AG08396 (cell line): ENCODE results near the gene SEC14L5.
"Not testable (repeated sequence)": the region's sequence is repeated elsewhere in the genome, so short reads cannot be mapped to it uniquely, and the experiment has no call there.

Experiments used
- DNase-seq: peaks from one replicate; pipeline ENCODE4 v3.0.0; 2012; ENCODE audit warnings: low spot score, mixed read lengths

The SEC14L5 gene

DNA sequence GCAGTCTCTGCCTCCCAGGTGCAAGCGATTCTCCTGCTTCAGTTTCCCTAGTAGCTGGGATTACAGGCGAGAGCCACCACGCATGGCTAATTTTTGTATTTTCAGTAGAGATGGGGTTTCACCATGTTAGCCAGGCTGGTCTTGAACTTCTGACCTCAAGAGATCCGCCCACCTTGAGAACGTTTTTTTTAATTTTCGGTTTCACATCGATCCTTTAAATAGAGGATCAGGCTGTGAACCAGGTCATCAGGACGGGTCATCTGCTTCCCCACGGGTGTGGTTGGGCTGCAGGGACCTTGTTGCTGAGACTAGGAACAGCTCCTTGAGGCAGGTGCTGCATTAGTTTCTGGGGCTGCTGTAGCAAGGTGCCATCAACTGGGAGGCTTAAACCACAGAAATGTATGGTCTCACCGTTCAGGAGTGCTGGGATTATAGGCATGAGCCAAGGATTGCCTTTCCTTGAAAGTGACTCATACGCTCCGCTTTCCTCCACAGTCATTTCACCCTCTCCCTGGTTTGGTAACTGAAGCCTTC, 83.5 kb downstream of the SEC14L5 start:
- no peak for DNase-seq

GRCh38 chr16:5042574-5043171, 84.5 kb downstream of the SEC14L5 start:
- DNase-seq = no peak

- no peak for DNase-seq
Measured at GRCh38 chr16:5044011-5044540, 85.9 kb downstream of the SEC14L5 start.

DNA sequence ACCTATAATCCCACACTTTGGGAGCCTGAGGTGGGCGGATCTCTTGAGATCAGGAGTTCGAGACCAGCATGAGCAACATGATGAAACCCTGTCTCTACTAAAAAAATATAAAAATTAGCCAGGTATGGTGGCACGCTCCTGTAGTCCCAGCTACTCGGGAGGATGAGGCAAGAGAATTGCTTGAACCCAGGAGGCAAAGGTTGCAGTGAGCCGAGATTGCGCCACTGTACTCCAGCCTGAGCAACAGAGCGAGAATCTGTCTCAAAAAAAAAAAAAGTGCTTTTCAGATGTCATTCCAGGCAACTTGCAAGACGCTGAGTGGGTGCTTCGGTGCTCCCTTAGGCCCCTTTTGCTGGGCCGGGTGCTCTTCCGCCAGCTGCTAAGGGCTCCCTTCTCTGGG, 86.5 kb downstream of the SEC14L5 start:
- DNase-seq = not testable (repeated sequence)

GRCh38 chr16:5045499-5046115, 87.5 kb downstream of the SEC14L5 start:
- peak; percentile 0 for DNase-seq

GRCh38 chr16:5046914-5047313, 88.8 kb downstream of the SEC14L5 start:
- DNase-seq = no peak

DNA sequence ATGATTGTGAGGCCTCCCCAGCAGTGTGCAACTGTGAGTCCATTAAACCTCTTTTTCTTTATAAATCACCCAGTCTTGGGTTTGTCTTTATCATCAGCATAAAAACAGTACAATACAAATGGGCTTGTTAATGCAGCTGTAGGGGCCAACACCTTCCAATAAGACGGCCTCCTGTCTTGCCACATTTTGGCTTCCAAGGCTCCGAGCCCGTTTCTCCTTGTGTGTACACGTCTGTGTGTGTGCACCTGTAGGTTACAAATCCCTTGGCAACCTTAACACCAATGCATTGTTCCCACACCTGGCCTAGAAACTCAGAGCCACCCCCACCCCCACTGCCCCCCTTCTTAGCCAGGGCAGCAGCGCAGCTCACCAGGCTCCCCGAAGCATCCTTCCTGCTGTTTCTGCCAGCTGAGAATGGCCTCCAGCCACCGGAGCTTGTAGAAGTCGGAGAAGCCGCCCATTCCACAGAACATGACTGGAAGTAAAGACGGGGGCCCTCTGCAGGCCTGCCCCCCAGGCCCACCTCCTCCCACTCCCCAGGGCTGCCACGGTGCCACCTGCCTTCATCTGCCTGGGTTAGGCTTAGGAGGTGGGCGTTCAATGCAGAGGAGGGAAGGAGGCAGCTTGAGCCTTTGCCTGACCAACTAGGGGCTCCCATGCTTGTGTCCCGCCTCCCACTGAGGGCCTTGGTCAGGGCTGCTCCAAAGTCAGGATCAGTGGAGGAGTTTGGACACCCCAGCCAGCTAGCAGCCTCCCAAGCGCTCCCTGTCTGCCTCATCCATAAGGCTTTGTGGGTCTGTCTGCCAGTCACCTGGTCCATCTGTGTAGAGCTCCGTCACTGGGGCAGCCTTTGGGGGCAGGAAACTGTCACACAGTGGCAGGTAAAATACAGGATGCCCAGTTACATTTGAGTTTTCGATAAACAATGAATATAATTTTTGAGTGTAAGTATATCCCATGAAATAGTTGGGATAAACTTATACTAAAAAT, 97.0 kb downstream of the SEC14L5 start:
- DNase-seq = peak; percentile 1

DNA sequence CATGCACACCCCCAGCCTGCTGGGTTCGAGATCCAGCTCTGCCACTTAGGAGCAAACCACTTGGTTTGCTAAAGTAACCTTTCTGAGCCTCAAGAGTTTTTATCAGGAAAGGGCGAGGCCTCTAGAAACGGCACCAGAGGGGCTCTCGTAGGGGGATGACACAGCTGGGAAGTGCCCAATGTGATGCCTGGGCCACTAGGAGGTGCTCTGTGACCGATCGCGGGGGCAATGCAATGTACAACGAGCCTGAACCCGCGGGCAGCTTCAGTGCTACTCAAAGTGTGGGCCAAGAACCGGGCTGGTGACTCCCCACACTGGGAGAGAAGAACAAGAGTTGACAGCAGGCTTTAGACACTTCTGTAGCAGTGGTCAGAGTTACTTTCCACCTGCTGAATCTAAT, 98.2 kb downstream of the SEC14L5 start:
- peak; percentile 46 for DNase-seq

GRCh38 chr16:5058476-5058875, 100.3 kb downstream of the SEC14L5 start:
- DNase-seq = peak; percentile 22

DNA sequence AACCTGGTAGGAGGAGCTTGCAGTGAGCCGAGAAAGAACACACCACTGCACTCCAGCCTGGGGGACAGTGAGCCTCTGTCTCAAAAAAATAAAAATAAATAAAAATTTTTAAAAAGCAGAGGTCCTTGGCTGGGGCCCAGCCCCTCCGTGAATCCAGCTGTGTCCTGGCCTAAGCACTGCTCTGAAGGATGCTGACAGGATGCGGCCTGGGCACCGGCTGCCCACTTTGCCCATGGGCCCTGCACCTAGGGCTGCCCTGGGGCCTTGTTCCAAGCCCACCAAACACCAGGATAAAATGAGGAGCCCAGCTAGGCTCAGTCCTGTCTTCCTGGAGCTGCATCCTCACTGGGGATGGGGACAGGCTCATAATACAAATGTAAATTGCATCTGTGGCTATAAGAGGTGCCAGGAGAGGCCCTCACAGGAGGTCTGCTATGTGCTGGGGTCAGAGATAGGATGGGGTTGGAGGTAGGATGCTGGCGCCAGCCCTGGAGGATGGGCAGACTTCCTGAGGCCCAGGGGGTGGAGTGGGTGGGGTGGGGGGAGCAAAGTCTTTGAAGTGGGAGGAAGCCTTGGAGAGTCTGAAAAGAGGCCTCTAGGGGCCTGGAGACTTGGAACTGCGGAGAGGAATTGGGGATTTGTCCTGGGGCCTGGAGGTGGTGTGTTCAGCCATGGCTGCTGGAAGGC, 101.4 kb downstream of the SEC14L5 start:
- no peak for DNase-seq

DNA sequence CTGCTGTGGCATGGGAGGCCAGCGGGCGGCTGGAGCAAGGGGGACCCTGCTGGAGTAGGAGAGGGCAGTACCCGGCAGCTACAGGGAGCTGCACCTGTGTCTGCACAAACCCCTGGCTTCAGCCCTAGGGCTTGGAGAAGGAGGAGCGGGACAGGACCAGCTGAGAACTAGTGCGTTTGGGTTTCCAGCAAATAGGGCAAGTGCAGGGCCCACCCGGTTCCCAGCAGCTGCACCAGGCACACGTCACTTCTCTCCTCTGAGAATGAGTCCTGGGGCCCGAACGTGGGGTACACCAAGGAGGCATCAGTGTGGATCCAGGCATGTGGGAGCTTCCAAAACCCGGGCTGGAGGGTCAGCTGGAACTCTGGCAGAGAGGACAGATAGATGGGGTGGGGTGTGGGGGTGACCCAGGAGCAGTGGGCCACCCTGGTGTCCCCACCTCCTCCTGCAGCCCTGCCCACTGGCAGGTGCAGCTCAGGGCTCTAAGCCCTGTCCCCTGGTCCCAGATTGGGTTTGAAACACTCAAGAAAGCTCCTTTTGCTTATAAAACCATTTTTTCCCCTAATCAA, 102.0 kb downstream of the SEC14L5 start:
- DNase-seq = peak; percentile 1

GRCh38 chr16:5062051-5062450, 103.9 kb downstream of the SEC14L5 start:
- DNase-seq = no peak

DNA sequence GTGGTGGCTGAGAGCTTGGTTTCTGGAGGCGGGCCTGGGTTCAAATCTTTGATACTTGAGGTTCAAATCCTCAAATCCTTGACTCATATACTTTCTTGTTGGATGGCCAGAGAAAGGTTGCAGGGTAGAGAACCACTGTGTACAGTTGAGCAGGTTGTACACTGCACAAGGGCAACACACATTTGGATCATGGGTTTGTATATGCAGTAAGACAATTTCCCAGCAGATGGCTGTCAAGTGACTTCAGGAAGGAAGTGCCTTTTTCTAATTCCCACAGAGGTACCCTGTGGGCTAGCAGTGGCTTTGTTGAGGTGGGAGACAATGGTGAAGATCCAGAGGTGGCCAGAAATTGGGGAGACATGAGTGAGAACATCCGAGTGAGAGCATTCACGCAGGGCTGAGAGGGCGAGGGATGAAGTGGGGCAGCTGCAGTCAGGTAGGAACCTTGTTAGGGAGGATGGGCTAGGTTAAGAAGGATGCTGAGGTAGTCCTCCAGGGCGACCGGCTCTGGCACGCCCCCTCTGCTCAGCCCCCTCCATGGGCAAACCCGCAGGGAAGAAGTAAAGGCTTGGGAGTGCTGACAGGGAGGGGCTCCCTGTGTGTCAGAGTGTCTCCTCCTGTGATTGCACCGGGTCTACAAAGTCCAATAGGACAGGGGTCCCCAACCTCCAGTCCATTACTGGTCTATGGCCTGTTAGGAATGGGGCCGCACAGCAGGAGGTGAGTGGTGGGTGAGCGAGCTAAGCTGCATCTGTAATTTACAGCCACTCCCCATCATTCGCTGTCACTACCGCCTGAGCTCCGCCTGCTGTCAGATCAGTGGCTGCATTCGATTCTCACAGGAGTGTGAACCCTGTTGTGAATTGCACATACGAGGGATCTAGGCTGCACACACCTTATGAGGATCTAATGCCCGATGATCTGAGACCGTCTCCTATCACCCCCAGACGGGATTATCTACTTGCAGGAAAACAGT, 104.9 kb downstream of the SEC14L5 start:
- DNase-seq = no peak

GRCh38 chr16:5064915-5065314, 106.8 kb downstream of the SEC14L5 start:
- DNase-seq = no peak

DNA sequence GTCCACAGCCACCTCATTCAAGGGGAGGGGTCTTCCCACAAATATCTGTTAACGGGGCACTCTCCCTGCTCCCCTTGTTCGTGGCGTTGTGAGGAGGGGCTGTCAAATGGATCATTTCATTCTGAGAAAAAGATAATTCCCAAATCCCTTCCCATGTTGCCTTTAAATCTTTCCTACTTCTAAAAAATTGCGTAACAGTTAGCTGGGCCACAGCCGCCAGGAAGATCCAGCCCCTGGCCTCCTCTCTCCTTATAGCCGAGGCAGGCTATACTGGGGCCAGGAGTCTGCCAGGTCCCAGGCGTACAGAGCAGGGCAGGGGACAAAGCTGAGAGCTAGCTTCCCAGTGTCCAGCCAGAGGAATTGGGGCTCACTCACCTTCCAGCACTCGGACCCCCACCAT, 107.2 kb downstream of the SEC14L5 start:
- no peak for DNase-seq

- no peak for DNase-seq
Measured at GRCh38 chr16:5065813-5066212, 107.7 kb downstream of the SEC14L5 start, which contains the start of gene C16orf89. TSS of gene C16orf89 (minus strand) at chr16:5065956. CDS start at chr16:5065908, 48 bp downstream.

GRCh38 chr16:5066511-5066910, 108.4 kb downstream of the SEC14L5 start:
- no peak for DNase-seq
